BLaER1 treated with 17β-estradiol and CSF1 and Interleukin-3, amounts not matched to agents 10 nM and 100 nM (cell line): ENCODE measurements around the gene URI1.
A peak's percentile ranks its signal among the peaks of the same experiment; 100 is the strongest.
"Not testable (repeated sequence)": the region's sequence is repeated elsewhere in the genome, so short reads cannot be mapped to it uniquely, and the experiment has no call there.

ENCODE experiments used
- H3K27ac ChIP-seq, 11 experiments: shearing (Covaris generic); formaldehyde crosslinking; 2 replicates each; pipeline ENCODE4 v1.8.1; 2022
- H3K27me3 ChIP-seq, 11 experiments: shearing (Covaris generic); formaldehyde crosslinking; 2 replicates each; pipeline ENCODE4 v1.8.1; 2022
- H3K36me3 ChIP-seq, 11 experiments: shearing (Covaris generic); formaldehyde crosslinking; 2 replicates each; pipeline ENCODE4 v1.8.1; 2022
- H3K4me1 ChIP-seq, 10 experiments: shearing (Covaris generic); formaldehyde crosslinking; 2 replicates each; pipeline ENCODE4 v1.8.1; 2022
- H3K4me2 ChIP-seq, 11 experiments: shearing (Covaris generic); formaldehyde crosslinking; 2 replicates each; pipeline ENCODE4 v1.8.1; 2022
- H3K4me3 ChIP-seq, 10 experiments: shearing (Covaris generic); formaldehyde crosslinking; 2 replicates each; pipeline ENCODE4 v1.8.1; 2022
- H3K9ac ChIP-seq, 11 experiments: shearing (Covaris generic); formaldehyde crosslinking; 2 replicates each; pipeline ENCODE4 v1.8.1; 2022
- H3K9me3 ChIP-seq, 11 experiments: shearing (Covaris generic); formaldehyde crosslinking; replicated peaks in 1 of 11; 2 replicates each; pipeline ENCODE4 v1.8.1; 2022
- H4K20me1 ChIP-seq, 11 experiments: shearing (Covaris generic); formaldehyde crosslinking; 2 replicates each; pipeline ENCODE4 v1.8.1; 2022
- Cebpa-rat ChIP-seq, 11 experiments: shearing (Covaris generic); IDR thresholded peaks; 2 replicates each; pipeline ENCODE4 v1.8.1; 2022

Gene URI1

GRCh38 chr19:30026933-30027332 lies 84.9 kb downstream of the URI1 start:
- Histone ChIP-seq H3K4me3 (no peak overlapping the region), H3K4me1 (peaks cover 0 to 23% (median 7%) of the 10 kb centered on the region in 10 experiments; a peak in 10 of 20 replicates), H3K27me3 (no peaks in the 10 kb centered on the region), H3K9ac (no peak overlapping the region), H3K4me2 (no peak overlapping the region), H3K9me3 (peaks cover 0 to 29% (median 21%) of the 10 kb centered on the region in 11 experiments; a peak in 19 of 22 replicates), H3K27ac (no peak overlapping the region), H3K36me3 (peaks cover 26 to 89% (median 40%) of the 10 kb centered on the region in 11 experiments), H4K20me1 (no peaks in the 10 kb centered on the region)
- no peak for TF ChIP-seq Cebpa-rat (IDR thresholded peaks at IDR 0.05)

- no peak overlapping the region for H3K4me3 ChIP-seq
- peaks cover 0 to 18% (median 7%) of the 10 kb centered on the region in 10 experiments; a peak in 10 of 20 replicates for H3K4me1 ChIP-seq
- peaks cover 28 to 89% (median 46%) of the 10 kb centered on the region in 11 experiments for H3K36me3 ChIP-seq
- no peak overlapping the region for H3K9ac ChIP-seq
- no peak overlapping the region for H3K27ac ChIP-seq
- H3K9me3 ChIP-seq = peaks cover 0 to 32% (median 23%) of the 10 kb centered on the region in 11 experiments; a peak in 16 of 22 replicates
- H3K27me3 ChIP-seq = no peaks in the 10 kb centered on the region
- no peak overlapping the region for H3K4me2 ChIP-seq
- TF ChIP-seq Cebpa-rat (IDR thresholded peaks at IDR 0.05) = no peak
- no peaks in the 10 kb centered on the region for H4K20me1 ChIP-seq
These were observed 86.3 kb downstream of the URI1 start for GRCh38 chr19:30028118-30028991.

- H3K36me3 ChIP-seq = peaks cover 30 to 89% (median 49%) of the 10 kb centered on the region in 11 experiments
- H3K4me2 ChIP-seq = peak overlapping the region in 1 of 11 experiments; percentile 4; a peak in 1 of 22 replicates
- H3K27ac ChIP-seq = no peak overlapping the region
- no peaks in the 10 kb centered on the region for H4K20me1 ChIP-seq
- H3K9me3 ChIP-seq = peaks cover 3 to 38% (median 28%) of the 10 kb centered on the region in 11 experiments; a peak in 21 of 22 replicates
- no peak for TF ChIP-seq Cebpa-rat (IDR thresholded peaks at IDR 0.05)
- peaks cover 0 to 12% (median 4%) of the 10 kb centered on the region in 10 experiments; a peak in 9 of 20 replicates for H3K4me1 ChIP-seq
- H3K4me3 ChIP-seq = no peak overlapping the region
- H3K9ac ChIP-seq = no peak overlapping the region
- no peaks in the 10 kb centered on the region for H3K27me3 ChIP-seq
These were observed 86.9 kb downstream of the URI1 start for GRCh38 chr19:30028992-30029343.

- no peaks in the 10 kb centered on the region for H3K27me3 ChIP-seq
- peaks cover 8 to 46% (median 37%) of the 10 kb centered on the region in 11 experiments; a peak in 21 of 22 replicates for H3K9me3 ChIP-seq
- no peak overlapping the region for H3K4me3 ChIP-seq
- H3K9ac ChIP-seq = no peak overlapping the region
- H3K27ac ChIP-seq = no peak overlapping the region
- H4K20me1 ChIP-seq = no peaks in the 10 kb centered on the region
- no peak for TF ChIP-seq Cebpa-rat (IDR thresholded peaks at IDR 0.05)
- H3K36me3 ChIP-seq = peaks cover 38 to 90% (median 58%) of the 10 kb centered on the region in 11 experiments
- peak overlapping the region in 2 of 11 experiments; percentile 2 to 28; a peak in 3 of 22 replicates for H3K4me2 ChIP-seq
- H3K4me1 ChIP-seq = peaks cover 0 to 11% (median 0%) of the 10 kb centered on the region in 10 experiments; a peak in 5 of 20 replicates
These were observed 87.9 kb downstream of the URI1 start for GRCh38 chr19:30029721-30030510.

GRCh38 chr19:30034321-30034720 lies 92.3 kb downstream of the URI1 start:
- Histone ChIP-seq H3K27ac (no peak overlapping the region), H3K36me3 (peaks cover 64 to 96% (median 88%) of the 10 kb centered on the region in 11 experiments), H3K9me3 (peaks cover 36 to 83% (median 76%) of the 10 kb centered on the region in 11 experiments), H3K4me2 (no peak overlapping the region), H3K27me3 (no peaks in the 10 kb centered on the region), H3K9ac (no peak overlapping the region), H4K20me1 (no peaks in the 10 kb centered on the region), H3K4me1 (peaks cover 0 to 11% (median 0%) of the 10 kb centered on the region in 10 experiments; a peak in 3 of 20 replicates), H3K4me3 (no peak overlapping the region)
- no peak for TF ChIP-seq Cebpa-rat (IDR thresholded peaks at IDR 0.05)

- H4K20me1 ChIP-seq = no peaks in the 10 kb centered on the region
- H3K36me3 ChIP-seq = peaks cover 51 to 96% (median 89%) of the 10 kb centered on the region in 11 experiments
- H3K9me3 ChIP-seq = peaks cover 58 to 94% (median 86%) of the 10 kb centered on the region in 11 experiments
- H3K4me1 ChIP-seq = no peaks in the 10 kb centered on the region
- TF ChIP-seq Cebpa-rat (IDR thresholded peaks at IDR 0.05) = no peak
- no peak overlapping the region for H3K4me2 ChIP-seq
- H3K27me3 ChIP-seq = no peaks in the 10 kb centered on the region
- H3K9ac ChIP-seq = no peak overlapping the region
- H3K4me3 ChIP-seq = no peak overlapping the region; a peak in 1 of 20 replicates
- no peak overlapping the region for H3K27ac ChIP-seq
These were observed 94.4 kb downstream of the URI1 start for GRCh38 chr19:30036154-30037129.

GRCh38 chr19:30037835-30038234 lies 95.8 kb downstream of the URI1 start:
- Histone ChIP-seq H3K27me3 (no peaks in the 10 kb centered on the region), H3K36me3 (peaks cover 48 to 95% (median 79%) of the 10 kb centered on the region in 11 experiments), H3K9me3 (peaks cover 61 to 94% (median 89%) of the 10 kb centered on the region in 11 experiments), H3K4me1 (peaks cover 0 to 9% (median 5%) of the 10 kb centered on the region in 10 experiments; a peak in 12 of 20 replicates), H3K27ac (no peak overlapping the region), H4K20me1 (no peaks in the 10 kb centered on the region; a peak in 2 of 22 replicates), H3K9ac (no peak overlapping the region), H3K4me3 (no peak overlapping the region; a peak in 1 of 20 replicates), H3K4me2 (no peak overlapping the region)
- TF ChIP-seq Cebpa-rat (IDR thresholded peaks at IDR 0.05) = no peak

GRCh38 chr19:30041931-30042330 lies 99.9 kb downstream of the URI1 start:
- H3K9me3 ChIP-seq = peaks cover 44 to 57% (median 53%) of the 10 kb centered on the region in 11 experiments

GRCh38 chr19:30043008-30043407 lies 101.0 kb downstream of the URI1 start:
- Histone ChIP-seq H3K4me2 (peak overlapping the region in 8 of 11 experiments; percentile 7 to 45 (median 18); a peak in 9 of 22 replicates), H3K4me1 (peaks cover 15 to 39% (median 32%) of the 10 kb centered on the region in 10 experiments; a peak in 19 of 20 replicates), H3K9me3 (peaks cover 33 to 46% (median 42%) of the 10 kb centered on the region in 11 experiments), H4K20me1 (peaks cover 0 to 18% (median 8%) of the 10 kb centered on the region in 11 experiments; a peak in 8 of 22 replicates), H3K36me3 (peaks cover 16 to 43% (median 34%) of the 10 kb centered on the region in 11 experiments; a peak in 21 of 22 replicates)
- not testable (repeated sequence) for H3K9ac ChIP-seq, H3K27ac ChIP-seq, H3K4me3 ChIP-seq, H3K27me3 ChIP-seq

More at GRCh38 chr19:30041931-30042330, 99.9 kb downstream of the URI1 start:
- peaks cover 15 to 33% (median 26%) of the 10 kb centered on the region in 10 experiments; a peak in 19 of 20 replicates for H3K4me1 ChIP-seq
- H3K27ac ChIP-seq, H3K4me3 ChIP-seq, H3K9ac ChIP-seq, H3K27me3 ChIP-seq: not testable (repeated sequence)
- H3K4me2 ChIP-seq = peak overlapping the region in 2 of 11 experiments; percentile 1 to 45; a peak in 2 of 22 replicates
- peaks cover 0 to 14% (median 6%) of the 10 kb centered on the region in 11 experiments; a peak in 7 of 22 replicates for H4K20me1 ChIP-seq
- H3K36me3 ChIP-seq = peaks cover 24 to 54% (median 43%) of the 10 kb centered on the region in 11 experiments
